GM18520 (cell line): Measurements from ENCODE around the gene C5orf63.
"Not testable (repeated sequence)": the region's sequence is repeated elsewhere in the genome, so short reads cannot be mapped to it uniquely, and the experiment has no call there.

Experiments used
- ATAC-seq: cut with Tn5 transposase; IDR thresholded peaks from one replicate; pipeline ENCODE4 v1.9.1; 2021; ENCODE audit not compliant: unreplicated experiment

Gene C5orf63

GRCh38 chr5:127072861-127073846 is at the start of gene C5orf63:
Gene C5orf63 (minus strand): TSS chr5:127073502. CDS start chr5:127058995, 14,507 bp downstream.
- ATAC-seq: peak; percentile 94

GRCh38 chr5:127112347-127112864 is 39.1 kb upstream of the C5orf63 start:
- no peak for ATAC-seq

- no peak for ATAC-seq
These were observed 37.8 kb upstream of the C5orf63 start for GRCh38 chr5:127111112-127111511.

GRCh38 chr5:127108624-127109260 is 35.4 kb upstream of the C5orf63 start:
- not testable (repeated sequence) for ATAC-seq

GRCh38 chr5:127101935-127102334 is 28.6 kb upstream of the C5orf63 start:
- no peak for ATAC-seq

GRCh38 chr5:127101533-127101932 is 28.2 kb upstream of the C5orf63 start:
- ATAC-seq: no peak

GRCh38 chr5:127098241-127098640 is 24.9 kb upstream of the C5orf63 start:
- ATAC-seq: no peak

GRCh38 chr5:127097278-127097677 is 24.0 kb upstream of the C5orf63 start:
- no peak for ATAC-seq

- ATAC-seq: no peak
These were observed 23.2 kb upstream of the C5orf63 start for GRCh38 chr5:127096328-127096993.

- no peak for ATAC-seq
These were observed 21.0 kb upstream of the C5orf63 start for GRCh38 chr5:127094161-127094814.

- ATAC-seq: no peak
These were observed 19.4 kb upstream of the C5orf63 start for GRCh38 chr5:127092690-127093089.

GRCh38 chr5:127089191-127089590 is 15.9 kb upstream of the C5orf63 start:
- no peak for ATAC-seq

GRCh38 chr5:127088251-127088650 is 14.9 kb upstream of the C5orf63 start:
- no peak for ATAC-seq

- ATAC-seq: no peak
These were observed 13.3 kb upstream of the C5orf63 start for GRCh38 chr5:127086589-127086988.

- ATAC-seq: no peak
These were observed 12.5 kb upstream of the C5orf63 start for GRCh38 chr5:127085796-127086195.

- ATAC-seq: no peak
These were observed 12.1 kb upstream of the C5orf63 start for GRCh38 chr5:127085371-127085770.

GRCh38 chr5:127084656-127085055 is 11.4 kb upstream of the C5orf63 start:
- no peak for ATAC-seq

- no peak for ATAC-seq
These were observed 10.4 kb upstream of the C5orf63 start for GRCh38 chr5:127083711-127084110.

- ATAC-seq: no peak
These were observed 6.7 kb upstream of the C5orf63 start for GRCh38 chr5:127079994-127080491.

GRCh38 chr5:127077366-127077765 is 4.1 kb upstream of the C5orf63 start:
- no peak for ATAC-seq
